Astrocyte of the spinal cord (primary cell): ENCODE results near the gene NAPB.

Source experiments
- DNase-seq: peaks from one replicate; pipeline ENCODE4 v3.0.0; 2011; ENCODE audit warnings: low read depth, low spot score
- H3K4me3 ChIP-seq: 2 replicates; pipeline ENCODE4 v1.5.1; 2011; ENCODE audit warnings: low read depth, mild to moderate bottlenecking, low read length, moderate library complexity
- in situ Hi-C: cut with HindIII; loops from 2 replicates; pipeline ENCODE4 v1.10.0; 2017; ENCODE audit warnings: low sequenced_read_pairs
- TF ChIP-seq, protein P1 (sequence below): IDR thresholded peaks from 2 replicates; pipeline ENCODE4 v1.5.1; 2012; ENCODE audit warnings: low read depth, mild to moderate bottlenecking, low read length, inconsistent platforms

Gene NAPB

GRCh38 chr20:23340524-23340923, 80.8 kb downstream of the NAPB start:
- H3K4me3 ChIP-seq = no peak overlapping the region
- DNase-seq = peak; percentile 76
- TF ChIP-seq, protein P1, sequence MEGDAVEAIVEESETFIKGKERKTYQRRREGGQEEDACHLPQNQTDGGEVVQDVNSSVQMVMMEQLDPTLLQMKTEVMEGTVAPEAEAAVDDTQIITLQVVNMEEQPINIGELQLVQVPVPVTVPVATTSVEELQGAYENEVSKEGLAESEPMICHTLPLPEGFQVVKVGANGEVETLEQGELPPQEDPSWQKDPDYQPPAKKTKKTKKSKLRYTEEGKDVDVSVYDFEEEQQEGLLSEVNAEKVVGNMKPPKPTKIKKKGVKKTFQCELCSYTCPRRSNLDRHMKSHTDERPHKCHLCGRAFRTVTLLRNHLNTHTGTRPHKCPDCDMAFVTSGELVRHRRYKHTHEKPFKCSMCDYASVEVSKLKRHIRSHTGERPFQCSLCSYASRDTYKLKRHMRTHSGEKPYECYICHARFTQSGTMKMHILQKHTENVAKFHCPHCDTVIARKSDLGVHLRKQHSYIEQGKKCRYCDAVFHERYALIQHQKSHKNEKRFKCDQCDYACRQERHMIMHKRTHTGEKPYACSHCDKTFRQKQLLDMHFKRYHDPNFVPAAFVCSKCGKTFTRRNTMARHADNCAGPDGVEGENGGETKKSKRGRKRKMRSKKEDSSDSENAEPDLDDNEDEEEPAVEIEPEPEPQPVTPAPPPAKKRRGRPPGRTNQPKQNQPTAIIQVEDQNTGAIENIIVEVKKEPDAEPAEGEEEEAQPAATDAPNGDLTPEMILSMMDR = peak; percentile 71
- in situ Hi-C loops = no loop called here

DNA sequence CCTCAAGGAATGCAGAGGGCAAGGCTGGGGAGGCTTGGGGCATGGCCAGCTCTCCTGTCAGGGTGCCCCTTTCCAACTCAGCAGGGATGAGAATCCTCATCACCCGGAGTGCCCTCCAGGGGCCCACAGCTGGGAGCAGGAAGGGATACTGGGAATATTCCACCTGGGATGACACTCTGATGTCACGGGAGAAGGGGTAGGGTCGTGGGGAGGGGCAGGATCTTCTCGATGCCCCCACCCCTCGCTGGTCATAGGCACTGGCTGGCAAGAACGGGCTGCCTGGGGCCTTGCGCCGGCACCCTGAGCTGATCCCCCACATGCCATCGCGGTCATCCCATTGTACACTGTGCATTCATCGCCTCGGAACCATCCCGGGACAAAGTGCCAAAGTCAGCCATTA, 81.3 kb downstream of the NAPB start:
- in situ Hi-C loops = no loop called here
- no peak overlapping the region for H3K4me3 ChIP-seq
- no peak for DNase-seq
- TF ChIP-seq, protein P1 = no peak

DNA sequence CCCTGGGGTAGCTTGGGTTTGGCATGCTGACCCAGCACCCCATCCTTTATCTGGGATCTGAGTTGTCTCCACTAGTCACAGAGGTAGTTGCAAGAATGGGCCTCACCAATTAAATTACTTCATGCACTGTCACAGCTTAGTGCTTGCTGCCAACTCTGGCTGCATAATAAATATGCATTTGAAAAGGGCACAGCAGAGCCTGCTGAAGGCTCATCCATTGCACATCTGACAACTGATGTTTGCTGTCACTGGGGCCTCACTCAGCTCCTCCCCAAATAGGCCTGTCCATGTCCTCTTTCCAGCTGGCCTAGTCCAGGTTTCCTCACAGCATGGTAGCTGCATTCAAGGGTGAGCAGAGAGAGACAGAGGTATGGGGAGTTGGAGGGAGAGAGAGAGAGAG, 84.0 kb downstream of the NAPB start:
- H3K4me3 ChIP-seq = no peak overlapping the region
- in situ Hi-C loops = no loop called here
- TF ChIP-seq, protein P1 = no peak
- no peak for DNase-seq

GRCh38 chr20:23336476-23336875, 84.8 kb downstream of the NAPB start:
- DNase-seq = no peak

GRCh38 chr20:23335521-23335920, 85.8 kb downstream of the NAPB start:
- no peak for DNase-seq
- TF ChIP-seq, protein P1 = no peak
- in situ Hi-C loops = no loop called here
- H3K4me3 ChIP-seq = no peak overlapping the region

More at GRCh38 chr20:23336476-23336875, 84.8 kb downstream of the NAPB start:
- in situ Hi-C loops = no loop called here
- no peak overlapping the region for H3K4me3 ChIP-seq
- TF ChIP-seq, protein P1 = no peak

GRCh38 chr20:23334111-23334510, 87.2 kb downstream of the NAPB start:
- H3K4me3 ChIP-seq = no peak overlapping the region
- DNase-seq = no peak
- TF ChIP-seq, protein P1 = no peak
- in situ Hi-C loops = no loop called here

- no peak for DNase-seq
- in situ Hi-C loops = no loop called here
- no peak overlapping the region for H3K4me3 ChIP-seq
- TF ChIP-seq, protein P1 = no peak
These were observed 88.8 kb downstream of the NAPB start for GRCh38 chr20:23332467-23332866.
